NCI-H1417 treated with DMSO at 0.1 percent for 48 hours (cell line): Measurements from ENCODE around the gene TRIP13.
"Not testable (repeated sequence)": the region's sequence is repeated elsewhere in the genome, so short reads cannot be mapped to it uniquely, and the experiment has no call there.

Experiments used
- DNase-seq: peaks from one replicate; lab custom pipeline; 2025; lab: John Stamatoyannopoulos, UW

TRIP13 gene, protein sequence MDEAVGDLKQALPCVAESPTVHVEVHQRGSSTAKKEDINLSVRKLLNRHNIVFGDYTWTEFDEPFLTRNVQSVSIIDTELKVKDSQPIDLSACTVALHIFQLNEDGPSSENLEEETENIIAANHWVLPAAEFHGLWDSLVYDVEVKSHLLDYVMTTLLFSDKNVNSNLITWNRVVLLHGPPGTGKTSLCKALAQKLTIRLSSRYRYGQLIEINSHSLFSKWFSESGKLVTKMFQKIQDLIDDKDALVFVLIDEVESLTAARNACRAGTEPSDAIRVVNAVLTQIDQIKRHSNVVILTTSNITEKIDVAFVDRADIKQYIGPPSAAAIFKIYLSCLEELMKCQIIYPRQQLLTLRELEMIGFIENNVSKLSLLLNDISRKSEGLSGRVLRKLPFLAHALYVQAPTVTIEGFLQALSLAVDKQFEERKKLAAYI

DNA sequence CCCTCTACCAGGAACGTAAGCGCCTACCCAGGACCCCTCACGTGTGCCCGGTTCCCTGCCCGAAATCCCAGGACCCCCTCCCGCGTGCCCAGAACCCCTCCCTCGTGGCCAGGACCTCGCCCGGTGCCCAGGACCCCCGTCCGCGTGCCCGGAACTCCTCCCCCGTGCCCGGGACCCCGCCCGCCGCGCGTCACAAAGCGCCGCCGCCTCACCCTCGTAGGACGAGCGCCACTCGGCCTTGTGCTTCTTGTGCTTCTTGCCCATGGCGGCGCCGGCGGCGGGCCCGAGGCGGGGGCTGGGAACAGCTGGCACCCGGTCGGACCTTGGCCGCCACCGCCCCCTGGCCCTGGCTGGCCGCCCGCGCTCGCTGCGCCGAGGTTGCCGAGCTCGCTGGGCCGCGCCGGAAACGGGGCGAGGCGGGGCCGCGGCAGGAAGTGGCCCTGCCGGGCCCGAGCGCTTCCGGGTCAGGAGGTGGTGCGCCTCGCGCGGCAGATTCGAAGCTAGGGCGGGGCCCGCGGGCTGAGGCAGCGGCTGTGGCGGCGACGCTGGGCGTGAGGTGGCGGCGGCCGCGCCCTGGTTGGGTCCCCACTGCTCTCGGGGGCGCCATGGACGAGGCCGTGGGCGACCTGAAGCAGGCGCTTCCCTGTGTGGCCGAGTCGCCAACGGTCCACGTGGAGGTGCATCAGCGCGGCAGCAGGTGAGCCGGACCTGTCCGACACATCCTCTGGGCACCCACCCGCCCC, at the start of gene TRIP13, which contains the start of gene BRD9:
TRIP13 (plus strand) TSS at position 491 of the 743 bp plus-strand sequence; CDS start at position 606, 115 bp downstream.
BRD9 (minus strand) TSS at position 408 of the 743 bp plus-strand sequence; CDS start at position 264, 144 bp downstream.
- DNase-seq = peak; percentile 6

DNA sequence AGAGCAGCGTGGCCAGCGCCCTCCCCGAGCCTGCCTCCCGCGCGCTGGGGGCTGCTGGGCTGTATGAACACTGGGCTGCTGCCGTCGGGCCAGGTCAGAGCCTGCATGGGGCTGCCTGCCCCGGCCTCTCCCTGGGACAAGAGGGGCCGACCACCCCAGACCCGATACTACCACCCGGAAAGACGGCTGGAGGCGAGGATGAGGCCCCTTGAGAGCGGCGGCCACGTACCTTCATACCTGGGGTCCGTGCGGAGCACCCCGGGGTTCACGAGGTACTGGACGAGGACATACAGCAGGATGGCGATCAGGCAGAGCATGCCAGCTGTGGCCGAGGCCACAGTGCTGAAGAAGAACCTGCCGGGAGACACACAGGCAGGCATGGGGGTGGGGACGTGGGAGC, 49.3 kb upstream of the TRIP13 start:
- not testable (repeated sequence) for DNase-seq

DNA sequence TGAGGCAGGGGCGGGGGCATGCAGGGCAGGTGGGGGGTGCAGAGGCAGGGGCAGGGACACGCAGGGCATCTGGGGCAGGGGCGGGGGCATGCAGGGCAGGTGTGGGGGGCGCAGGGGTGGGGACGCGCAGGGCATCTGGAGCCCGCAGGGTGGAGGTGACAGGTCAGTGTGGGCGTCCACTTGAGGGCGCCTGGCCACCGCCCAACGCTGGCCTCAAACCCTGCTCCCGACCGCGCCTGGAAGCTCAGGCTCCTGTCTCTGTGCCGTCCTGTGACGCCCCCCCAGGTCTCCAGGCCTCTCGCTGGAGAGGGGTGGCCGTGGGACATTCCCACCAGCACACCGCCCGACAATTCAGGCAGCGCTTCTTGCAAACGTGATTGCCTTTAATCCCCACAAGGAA, 48.8 kb upstream of the TRIP13 start:
- not testable (repeated sequence) for DNase-seq

DNA sequence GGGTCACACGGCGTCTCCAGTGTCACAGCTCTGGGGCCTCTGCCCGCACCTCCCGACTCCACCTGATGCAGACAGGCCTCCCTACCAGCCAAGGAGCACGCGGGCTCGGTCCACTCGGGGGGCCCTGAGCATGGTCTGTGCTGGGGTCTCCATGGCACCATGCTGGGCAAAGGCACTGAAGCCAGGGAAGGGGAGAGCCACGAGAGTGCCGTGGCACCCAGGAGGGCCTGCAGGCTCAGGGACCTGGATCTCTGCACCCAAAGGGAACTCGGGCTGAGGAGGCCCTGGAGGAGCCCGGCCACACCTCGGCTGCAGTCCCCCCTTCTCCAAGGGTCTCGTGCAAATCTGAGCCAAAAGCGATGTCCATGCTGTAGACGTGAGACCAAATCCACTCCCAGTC, 48.3 kb upstream of the TRIP13 start:
- not testable (repeated sequence) for DNase-seq

DNA sequence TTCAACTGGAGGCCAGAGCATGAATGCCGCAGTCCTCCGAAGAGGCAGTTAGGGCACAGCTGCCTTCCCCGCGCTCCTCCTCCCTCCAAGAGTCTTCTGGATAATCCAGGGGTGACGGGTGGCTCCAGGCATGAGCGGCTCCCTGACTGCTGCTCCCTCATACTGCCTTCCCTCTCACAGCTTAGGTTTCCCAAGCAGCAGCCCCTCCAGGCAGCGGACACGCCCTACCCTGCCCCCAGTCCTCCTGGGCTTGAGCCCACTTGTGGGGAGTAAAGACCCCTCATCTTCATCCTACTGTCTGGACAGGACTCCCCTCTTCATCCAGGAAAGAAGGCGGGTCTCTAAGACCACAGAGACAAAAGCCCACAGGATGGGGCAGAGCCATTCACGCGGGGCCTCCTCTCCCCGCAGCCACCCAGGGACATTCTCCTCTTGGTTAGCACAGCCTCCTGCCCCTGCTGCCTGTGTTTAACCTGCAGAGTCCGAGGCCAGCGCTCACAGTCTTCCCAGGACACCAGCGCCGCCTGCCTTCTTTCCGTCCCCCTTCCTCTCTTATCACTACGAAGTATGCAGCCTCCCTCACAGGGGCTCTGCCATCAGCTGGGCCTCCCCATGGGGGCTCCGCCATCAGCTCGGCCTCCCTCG, 47.5 kb upstream of the TRIP13 start:
- DNase-seq = not testable (repeated sequence)

DNA sequence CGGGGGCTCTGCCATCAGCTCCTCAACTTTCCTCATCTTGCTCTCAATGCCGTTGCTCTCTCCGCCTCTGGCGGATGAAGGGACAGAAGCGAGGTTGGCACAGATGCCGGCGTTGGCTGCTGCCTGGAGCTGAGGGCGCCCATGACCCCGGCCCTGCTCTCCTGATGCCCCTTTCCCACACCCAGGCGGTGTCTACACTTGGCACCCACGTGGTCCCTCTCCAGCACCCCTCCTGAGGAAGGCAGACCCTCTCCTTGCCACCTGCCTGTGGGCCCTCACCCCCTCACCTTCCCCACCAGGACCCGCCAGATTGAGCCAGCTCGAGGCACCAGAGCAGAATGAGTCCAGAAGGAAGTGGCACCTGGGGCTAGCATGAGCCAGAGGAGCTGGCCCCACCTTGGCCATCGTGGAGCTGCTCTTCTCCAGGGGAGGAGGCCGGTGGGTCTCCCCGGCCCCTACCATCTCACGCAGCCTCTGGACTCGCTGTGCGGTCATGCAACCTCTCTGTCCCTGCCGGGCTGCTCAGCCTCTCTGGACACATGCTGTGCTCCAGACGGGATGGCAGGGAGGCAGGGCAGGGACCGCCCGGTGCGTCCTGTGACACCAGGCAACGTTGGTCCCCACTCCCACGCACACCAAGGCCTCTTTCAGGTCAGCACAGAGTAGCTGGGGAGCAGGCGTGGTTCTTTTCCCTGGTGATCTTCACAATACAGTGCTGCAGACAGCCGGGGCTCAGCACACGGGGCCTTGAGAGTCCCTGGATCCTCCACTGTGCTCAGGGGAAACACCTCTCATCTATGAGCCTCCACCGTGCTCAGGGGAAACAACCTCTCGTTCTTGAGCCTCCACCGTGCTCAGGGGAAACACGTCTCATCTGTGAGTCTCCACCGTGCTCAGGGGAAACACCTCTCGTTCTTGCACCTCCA, 46.7 kb upstream of the TRIP13 start:
- DNase-seq = not testable (repeated sequence)

DNA sequence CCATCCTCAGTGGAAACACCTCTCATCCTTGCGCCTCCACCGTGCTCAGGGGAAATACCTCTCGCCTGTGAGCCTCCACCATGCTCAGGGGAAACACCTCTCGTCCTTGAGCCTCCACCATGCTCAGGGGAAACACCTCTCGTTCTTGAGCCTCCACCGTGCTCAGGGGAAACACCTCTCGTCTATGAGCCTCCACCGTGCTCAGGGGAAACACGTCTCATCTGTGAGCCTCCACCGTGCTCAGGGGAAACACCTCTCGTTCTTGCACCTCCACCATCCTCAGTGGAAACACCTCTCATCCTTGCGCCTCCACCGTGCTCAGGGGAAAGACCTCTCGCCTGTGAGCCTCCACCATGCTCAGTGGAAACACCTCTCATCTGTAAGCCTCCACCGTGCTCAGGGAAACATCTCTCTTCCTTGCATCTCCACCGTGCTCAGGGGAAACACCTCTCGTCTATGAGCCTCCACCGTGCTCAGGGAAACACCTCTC, 46.0 kb upstream of the TRIP13 start:
- not testable (repeated sequence) for DNase-seq

DNA sequence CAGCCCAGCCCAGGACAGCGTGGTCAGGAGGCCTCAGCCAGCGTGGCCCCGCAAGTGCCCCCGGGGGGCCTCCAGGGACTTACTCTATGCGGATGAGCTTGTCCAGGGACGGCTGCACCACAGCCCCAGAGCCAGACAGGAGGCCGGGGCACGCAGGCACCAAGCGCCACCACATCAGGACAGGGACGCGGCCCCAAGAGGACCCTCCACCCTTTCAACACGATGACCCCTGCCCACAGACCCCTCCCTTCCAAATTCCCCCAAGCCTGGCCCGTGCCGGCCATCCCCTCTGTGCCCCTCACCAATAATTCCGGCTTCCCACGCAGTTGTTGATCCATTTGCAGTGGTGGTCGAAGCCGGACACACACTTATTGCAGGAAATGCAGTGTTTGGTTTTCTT, 45.5 kb upstream of the TRIP13 start:
- DNase-seq = not testable (repeated sequence)

DNA sequence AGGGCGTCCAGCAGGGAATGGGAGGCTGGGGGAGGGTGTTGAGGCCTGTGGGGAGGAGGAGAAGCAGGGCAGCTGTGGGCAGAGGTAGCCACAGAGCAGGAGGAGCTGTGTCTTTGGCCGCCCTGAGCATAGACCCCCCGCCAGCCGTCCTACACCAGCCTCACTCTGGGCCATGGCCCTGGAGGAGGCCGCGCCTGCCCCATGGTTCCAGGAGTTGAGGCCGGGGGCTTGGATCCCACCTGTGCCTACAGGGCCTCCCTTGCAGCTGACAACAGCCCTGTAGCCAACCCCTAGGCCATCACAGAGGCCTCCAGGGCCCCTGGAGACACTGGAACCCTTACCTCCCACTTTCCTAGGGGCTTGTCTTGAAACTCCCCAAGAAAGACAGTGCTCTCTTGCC, 44.9 kb upstream of the TRIP13 start:
- DNase-seq = not testable (repeated sequence)

DNA sequence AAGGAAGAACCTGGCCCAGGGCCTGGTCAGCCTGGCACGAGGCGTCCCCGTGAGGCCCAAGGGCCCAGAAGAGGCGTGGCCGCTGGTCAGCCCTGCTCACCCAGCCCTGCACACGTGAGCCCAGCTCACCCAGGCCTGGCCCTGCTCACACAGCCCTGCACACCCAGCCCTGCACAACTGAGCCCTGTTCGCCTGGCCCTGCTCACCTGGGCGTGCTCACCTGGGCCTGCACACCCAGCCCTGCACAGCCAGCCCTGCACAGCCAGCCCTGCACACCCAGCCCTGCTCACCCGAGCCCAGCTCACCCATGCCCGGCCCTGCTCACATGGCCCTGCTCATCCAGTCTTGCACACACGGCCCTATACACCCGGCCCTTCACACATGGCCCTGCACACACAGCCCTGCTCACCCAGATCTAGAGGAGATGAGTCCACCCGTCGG, 44.0 kb upstream of the TRIP13 start:
- no peak for DNase-seq

DNA sequence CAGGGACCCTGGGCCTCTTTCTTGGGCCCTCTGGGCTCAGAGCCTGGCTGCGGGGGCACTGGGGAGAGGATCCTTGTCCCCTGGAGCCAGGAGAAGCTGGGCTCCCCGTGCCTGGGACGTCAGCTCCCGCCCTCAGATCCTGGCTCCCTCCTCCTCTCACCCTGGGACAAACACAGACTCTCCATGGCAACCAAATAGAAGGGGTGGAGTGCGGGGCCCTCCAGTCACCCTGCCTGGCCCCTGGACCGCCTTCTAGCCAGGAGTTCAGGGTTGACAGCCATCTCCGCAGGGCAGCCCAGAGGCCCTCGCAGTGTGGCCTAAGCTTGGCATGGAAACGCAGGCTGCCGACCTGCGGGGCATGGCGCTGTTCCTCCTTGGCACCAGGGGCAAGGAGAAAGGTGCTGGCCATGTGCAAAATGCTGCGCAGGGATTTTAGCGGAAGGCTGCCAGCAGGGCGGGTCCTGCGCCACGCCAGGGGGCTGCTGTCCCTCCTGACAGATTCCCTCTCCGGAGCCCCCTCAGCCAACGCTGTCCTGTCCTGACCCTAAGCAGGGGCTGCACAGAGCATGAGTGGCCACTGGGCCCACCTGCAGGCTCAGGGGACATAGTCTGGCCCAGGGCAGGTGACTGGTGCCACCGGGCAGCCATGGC, 42.9 kb upstream of the TRIP13 start:
- no peak for DNase-seq

DNA sequence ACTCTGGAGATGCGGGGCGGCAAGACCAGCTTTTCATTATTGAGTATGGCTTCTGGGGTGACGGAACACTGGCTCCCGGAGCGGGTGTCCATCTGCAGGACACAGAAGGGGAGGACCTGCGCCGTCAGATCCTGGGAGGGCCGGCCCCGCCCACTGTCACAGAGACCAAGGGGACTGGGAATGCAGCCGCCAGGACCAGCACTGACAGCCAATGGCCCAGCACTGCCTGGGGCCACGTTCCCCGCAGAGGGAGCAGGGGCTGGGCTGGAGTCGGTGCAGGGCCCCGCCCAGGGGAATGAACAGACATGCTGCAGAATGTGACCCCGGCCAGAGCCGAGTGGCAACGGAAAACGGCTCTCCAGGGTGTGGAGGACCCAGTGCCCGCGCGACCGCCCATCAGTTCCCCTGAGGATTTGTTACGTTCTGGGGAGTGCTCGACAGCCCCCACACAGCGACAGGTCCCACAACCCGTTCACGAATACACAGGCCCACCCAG, 42.1 kb upstream of the TRIP13 start, which contains the start of gene ZDHHC11:
ZDHHC11 (minus strand) TSS at position 476 of the 496 bp plus-strand sequence; CDS start at position 92, 384 bp downstream.
- DNase-seq = no peak

DNA sequence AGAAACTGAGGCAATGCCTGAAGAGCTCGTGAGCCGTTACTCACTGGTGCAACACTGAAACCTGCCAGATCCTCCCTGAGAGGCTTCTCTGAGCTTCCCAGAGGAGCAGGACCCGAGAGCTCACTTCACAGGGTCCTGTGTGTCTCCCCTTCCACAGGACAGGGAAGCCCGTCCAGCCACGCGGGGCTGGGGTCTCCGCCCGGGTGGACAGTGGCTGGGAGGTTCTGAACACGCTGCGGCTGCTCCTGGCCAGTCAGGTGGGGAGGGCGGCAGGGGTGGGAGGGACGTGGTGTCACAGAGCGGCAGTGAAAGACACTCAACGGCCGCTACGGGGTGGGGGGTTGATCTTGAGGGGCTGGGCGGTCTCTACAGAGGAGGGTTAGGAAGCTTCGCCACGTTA, 41.6 kb upstream of the TRIP13 start:
- no peak for DNase-seq

DNA sequence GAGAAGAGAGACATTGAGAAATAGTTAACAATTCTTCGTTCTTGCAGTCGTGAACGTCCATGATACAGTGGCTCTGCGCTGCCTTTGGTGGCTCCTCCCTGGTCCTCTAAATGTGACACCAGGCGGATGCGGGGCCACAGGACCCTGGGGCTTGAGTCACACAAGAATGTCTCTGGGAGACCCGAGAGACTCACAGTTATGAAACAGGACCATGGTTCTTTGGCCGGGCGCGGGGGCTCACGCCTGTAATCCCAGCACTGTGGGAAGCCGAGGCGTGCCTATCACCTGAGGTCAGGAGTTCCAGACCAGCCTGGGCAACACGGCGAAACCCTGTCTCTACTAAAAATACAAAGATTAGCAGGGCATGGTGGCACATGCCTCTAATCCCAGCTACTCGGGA, 41.1 kb upstream of the TRIP13 start:
- no peak for DNase-seq

DNA sequence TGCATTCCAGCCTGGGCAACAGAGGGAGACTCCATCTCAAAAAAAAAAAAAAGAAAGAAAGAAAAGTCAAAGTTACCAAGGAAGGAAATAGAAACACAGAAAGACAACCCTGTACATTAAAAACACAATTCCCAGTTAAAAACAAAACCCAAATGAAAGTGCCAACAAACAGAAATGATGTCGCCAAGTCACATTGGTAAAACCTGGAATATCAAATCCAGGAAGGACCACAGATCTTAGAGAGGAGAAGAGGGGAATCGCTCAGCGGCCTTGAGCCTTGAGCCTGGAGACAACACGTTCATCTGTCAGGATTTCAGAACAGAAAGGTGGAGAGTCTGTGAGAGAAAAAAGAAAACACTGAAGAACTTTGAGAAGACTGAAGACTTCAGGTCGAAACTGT, 40.7 kb upstream of the TRIP13 start:
- no peak for DNase-seq

DNA sequence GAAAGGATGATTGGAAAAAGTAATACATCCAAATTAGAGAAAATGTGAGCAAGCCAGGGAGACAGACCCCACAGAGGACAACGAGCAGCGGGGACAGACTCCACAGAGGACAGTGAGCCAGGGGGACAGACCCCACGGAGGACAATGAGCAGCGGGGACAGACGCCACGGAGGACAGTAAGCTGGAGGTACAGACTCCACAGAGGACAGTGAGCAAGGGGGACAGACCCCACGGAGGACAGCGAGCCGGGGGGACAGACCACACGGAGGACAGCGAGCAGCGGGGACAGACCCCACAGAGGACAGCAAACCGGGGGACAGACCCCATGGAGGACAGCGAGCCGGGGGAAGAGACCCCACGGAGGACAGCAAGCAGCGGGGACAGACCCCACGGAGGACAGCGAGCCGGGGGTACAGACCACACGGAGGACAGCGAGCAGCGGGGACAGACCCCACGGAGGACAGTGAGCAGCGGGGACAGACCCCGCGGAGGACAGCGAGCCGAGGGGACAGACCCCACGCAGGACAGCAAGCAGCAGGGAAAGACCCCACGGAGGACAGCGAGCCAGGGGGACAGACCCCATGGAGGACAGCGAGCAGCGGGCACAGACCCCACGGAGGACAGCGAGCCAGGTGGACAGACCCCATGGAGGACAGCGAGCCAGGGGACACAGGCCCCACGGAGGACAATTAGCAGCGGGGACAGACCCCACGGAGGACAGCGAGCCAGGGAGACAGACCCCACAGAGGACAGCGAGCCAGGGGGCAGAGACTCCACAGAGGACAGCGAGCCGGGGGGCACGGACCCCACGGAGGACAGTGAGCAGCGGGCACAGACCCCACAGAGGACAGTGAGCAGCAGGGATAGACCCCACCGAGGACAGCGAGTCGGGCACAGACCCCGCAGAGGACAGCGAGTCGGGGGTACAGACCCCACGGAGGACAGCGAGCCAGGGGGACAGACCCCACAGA, 40.0 kb upstream of the TRIP13 start:
- DNase-seq = no peak

DNA sequence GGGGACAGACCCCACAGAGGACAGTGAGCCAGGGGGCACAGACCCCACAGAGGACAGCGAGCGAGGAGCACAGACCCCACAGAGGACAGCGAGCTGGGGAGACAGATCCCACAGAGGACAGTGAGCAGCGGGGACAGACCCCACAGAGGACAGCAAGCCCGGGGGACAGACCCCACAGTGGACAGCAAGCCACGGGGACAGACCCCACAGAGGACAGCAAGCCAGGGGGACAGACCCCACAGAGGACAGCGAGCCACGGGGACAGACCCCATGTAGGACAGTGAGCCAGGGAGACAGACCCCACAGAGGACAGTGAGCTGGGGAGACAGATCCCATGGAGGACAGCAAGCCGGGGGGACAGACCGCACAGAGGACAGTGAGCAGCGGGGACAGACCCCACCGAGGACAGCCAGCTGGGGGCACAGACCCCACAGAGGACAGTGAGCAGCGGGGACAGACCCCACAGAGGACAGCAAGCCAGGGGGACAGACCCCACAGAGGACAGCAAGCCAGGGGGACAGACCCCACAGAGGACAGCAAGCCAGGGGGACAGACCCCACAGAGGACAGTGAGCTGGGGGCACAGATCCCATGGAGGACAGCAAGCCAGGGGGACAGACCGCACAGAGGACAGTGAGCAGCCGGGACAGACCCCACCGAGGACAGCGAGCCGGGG, 39.1 kb upstream of the TRIP13 start:
- DNase-seq = not testable (repeated sequence)

DNA sequence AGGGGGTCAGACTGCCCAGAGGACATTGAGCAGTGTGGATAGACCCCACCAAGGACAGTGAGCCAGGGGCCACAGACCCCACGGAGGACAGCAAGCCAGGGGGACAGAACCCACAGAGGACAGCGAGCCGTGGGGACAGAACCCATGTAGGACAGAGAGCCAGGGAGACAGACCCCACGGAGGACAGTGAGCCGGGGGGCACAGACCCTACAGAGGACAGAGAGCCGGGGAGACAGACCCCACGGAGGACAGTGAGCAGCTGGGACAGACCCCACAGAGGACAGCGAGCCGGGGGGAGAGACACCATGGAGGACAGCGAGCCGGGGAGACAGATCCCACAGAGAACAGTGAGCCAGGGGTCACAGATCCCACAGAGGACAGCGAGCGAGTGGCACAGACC, 38.5 kb upstream of the TRIP13 start:
- DNase-seq = no peak
